ENCODE measurements around the gene CNIH2.

Gene CNIH2

GRCh38 chr11:66277471-66278362 is at the start of gene CNIH2:
Gene CNIH2, plus strand, starts transcription at chr11:66278175. Its CDS starts 282 bp downstream, at chr11:66278457.
- H3K4me1 Mint-ChIP-seq (ENCODE audit: low read depth) = peaks cover 32% of the 10 kb centered on the region
- H3K27me3 Mint-ChIP-seq = peaks cover 6% of the 10 kb centered on the region
- H3K36me3 Mint-ChIP-seq (ENCODE audit: low read depth) = peaks cover 15% of the 10 kb centered on the region
- no peak within 1 kb of the TSS for H3K27ac Mint-ChIP-seq
- H3K9me3 Mint-ChIP-seq = no peaks in the 10 kb centered on the region
- H3K4me3 Mint-ChIP-seq = peak within 1 kb of the TSS; percentile 57

- H3K36me3 Mint-ChIP-seq (ENCODE audit: low read depth) = peaks cover 49% of the 10 kb centered on the region
- H3K27me3 Mint-ChIP-seq = no peaks in the 10 kb centered on the region
- H3K9me3 Mint-ChIP-seq = no peaks in the 10 kb centered on the region
- H3K4me3 Mint-ChIP-seq = no peak overlapping the region
- peaks cover 7% of the 10 kb centered on the region for H3K4me1 Mint-ChIP-seq (ENCODE audit: low read depth)
- no peak overlapping the region for H3K27ac Mint-ChIP-seq
Measured at GRCh38 chr11:66228521-66228920, 49.5 kb upstream of the CNIH2 start.

GRCh38 chr11:66230156-66230555 is 47.8 kb upstream of the CNIH2 start:
- Mint-ChIP-seq H3K27ac (no peak overlapping the region), H3K27me3 (no peaks in the 10 kb centered on the region), H3K36me3 (ENCODE audit: low read depth) (peaks cover 57% of the 10 kb centered on the region), H3K4me3 (no peak overlapping the region), H3K9me3 (no peaks in the 10 kb centered on the region), H3K4me1 (ENCODE audit: low read depth) (peaks cover 7% of the 10 kb centered on the region)

- Mint-ChIP-seq H3K4me3 (no peak overlapping the region), H3K4me1 (ENCODE audit: low read depth) (peaks cover 7% of the 10 kb centered on the region), H3K9me3 (no peaks in the 10 kb centered on the region), H3K27ac (no peak overlapping the region), H3K36me3 (ENCODE audit: low read depth) (peaks cover 64% of the 10 kb centered on the region), H3K27me3 (no peaks in the 10 kb centered on the region)
Measured at GRCh38 chr11:66230978-66231377, 47.0 kb upstream of the CNIH2 start.

GRCh38 chr11:66231561-66231960 is 46.4 kb upstream of the CNIH2 start:
- Mint-ChIP-seq H3K9me3 (no peaks in the 10 kb centered on the region), H3K27ac (no peak overlapping the region), H3K4me3 (no peak overlapping the region), H3K27me3 (no peaks in the 10 kb centered on the region), H3K4me1 (ENCODE audit: low read depth) (peaks cover 1% of the 10 kb centered on the region), H3K36me3 (ENCODE audit: low read depth) (peaks cover 64% of the 10 kb centered on the region)

- no peaks in the 10 kb centered on the region for H3K27me3 Mint-ChIP-seq
- H3K27ac Mint-ChIP-seq = no peak overlapping the region
- H3K4me3 Mint-ChIP-seq = no peak overlapping the region
- no peaks in the 10 kb centered on the region for H3K4me1 Mint-ChIP-seq (ENCODE audit: low read depth)
- no peaks in the 10 kb centered on the region for H3K9me3 Mint-ChIP-seq
- H3K36me3 Mint-ChIP-seq (ENCODE audit: low read depth) = peaks cover 59% of the 10 kb centered on the region
Measured at GRCh38 chr11:66232769-66233168, 45.2 kb upstream of the CNIH2 start.

GRCh38 chr11:66233301-66233700 is 44.7 kb upstream of the CNIH2 start:
- Mint-ChIP-seq H3K27me3 (no peaks in the 10 kb centered on the region), H3K27ac (peak overlapping the region; percentile 65), H3K4me1 (ENCODE audit: low read depth) (no peaks in the 10 kb centered on the region), H3K9me3 (no peaks in the 10 kb centered on the region), H3K36me3 (ENCODE audit: low read depth) (peaks cover 56% of the 10 kb centered on the region), H3K4me3 (no peak overlapping the region)

- H3K27me3 Mint-ChIP-seq = no peaks in the 10 kb centered on the region
- peaks cover 50% of the 10 kb centered on the region for H3K36me3 Mint-ChIP-seq (ENCODE audit: low read depth)
- H3K4me3 Mint-ChIP-seq = no peak overlapping the region
- H3K27ac Mint-ChIP-seq = no peak overlapping the region
- H3K4me1 Mint-ChIP-seq (ENCODE audit: low read depth) = no peaks in the 10 kb centered on the region
- no peaks in the 10 kb centered on the region for H3K9me3 Mint-ChIP-seq
Measured at GRCh38 chr11:66235141-66235540, 42.8 kb upstream of the CNIH2 start.

- H3K27me3 Mint-ChIP-seq = no peaks in the 10 kb centered on the region
- no peak overlapping the region for H3K4me3 Mint-ChIP-seq
- no peaks in the 10 kb centered on the region for H3K9me3 Mint-ChIP-seq
- no peaks in the 10 kb centered on the region for H3K4me1 Mint-ChIP-seq (ENCODE audit: low read depth)
- no peak overlapping the region for H3K27ac Mint-ChIP-seq
- peaks cover 27% of the 10 kb centered on the region for H3K36me3 Mint-ChIP-seq (ENCODE audit: low read depth)
Measured at GRCh38 chr11:66237867-66238266, 40.1 kb upstream of the CNIH2 start.

GRCh38 chr11:66238786-66239413 is 39.1 kb upstream of the CNIH2 start:
- peaks cover 17% of the 10 kb centered on the region for H3K36me3 Mint-ChIP-seq (ENCODE audit: low read depth)
- H3K4me3 Mint-ChIP-seq = no peak overlapping the region
- H3K4me1 Mint-ChIP-seq (ENCODE audit: low read depth) = no peaks in the 10 kb centered on the region
- H3K27ac Mint-ChIP-seq = no peak overlapping the region
- H3K9me3 Mint-ChIP-seq = no peaks in the 10 kb centered on the region
- no peaks in the 10 kb centered on the region for H3K27me3 Mint-ChIP-seq

GRCh38 chr11:66239511-66239910 is 38.5 kb upstream of the CNIH2 start:
- H3K4me1 Mint-ChIP-seq (ENCODE audit: low read depth) = no peaks in the 10 kb centered on the region
- H3K9me3 Mint-ChIP-seq = no peaks in the 10 kb centered on the region
- H3K27ac Mint-ChIP-seq = no peak overlapping the region
- peaks cover 12% of the 10 kb centered on the region for H3K36me3 Mint-ChIP-seq (ENCODE audit: low read depth)
- H3K27me3 Mint-ChIP-seq = no peaks in the 10 kb centered on the region
- no peak overlapping the region for H3K4me3 Mint-ChIP-seq

GRCh38 chr11:66239998-66240780 is 37.8 kb upstream of the CNIH2 start:
- H3K9me3 Mint-ChIP-seq = no peaks in the 10 kb centered on the region
- no peak overlapping the region for H3K4me3 Mint-ChIP-seq
- H3K27me3 Mint-ChIP-seq = no peaks in the 10 kb centered on the region
- H3K4me1 Mint-ChIP-seq (ENCODE audit: low read depth) = no peaks in the 10 kb centered on the region
- peaks cover 7% of the 10 kb centered on the region for H3K36me3 Mint-ChIP-seq (ENCODE audit: low read depth)
- H3K27ac Mint-ChIP-seq = no peak overlapping the region

- H3K9me3 Mint-ChIP-seq = no peaks in the 10 kb centered on the region
- H3K27ac Mint-ChIP-seq = no peak overlapping the region
- H3K36me3 Mint-ChIP-seq (ENCODE audit: low read depth) = peaks cover 1% of the 10 kb centered on the region
- no peak overlapping the region for H3K4me3 Mint-ChIP-seq
- H3K27me3 Mint-ChIP-seq = no peaks in the 10 kb centered on the region
- H3K4me1 Mint-ChIP-seq (ENCODE audit: low read depth) = no peaks in the 10 kb centered on the region
Measured at GRCh38 chr11:66240781-66241136, 37.2 kb upstream of the CNIH2 start.

GRCh38 chr11:66242095-66242765 is 35.7 kb upstream of the CNIH2 start:
- no peaks in the 10 kb centered on the region for H3K4me1 Mint-ChIP-seq (ENCODE audit: low read depth)
- H3K36me3 Mint-ChIP-seq (ENCODE audit: low read depth) = no peaks in the 10 kb centered on the region
- H3K4me3 Mint-ChIP-seq = no peak overlapping the region
- no peaks in the 10 kb centered on the region for H3K27me3 Mint-ChIP-seq
- H3K27ac Mint-ChIP-seq = no peak overlapping the region
- H3K9me3 Mint-ChIP-seq = no peaks in the 10 kb centered on the region

All from stimulated activated naive CD8-positive, alpha-beta T cell treated with anti-CD3 and anti-CD28 coated beads, Interleukin-15, Interleukin-2, amounts not matched to agents 100 ng/mL and 50 ng/mL, for 24 hours (primary cell).